ENCODE data around the gene ZBTB46.

DNA sequence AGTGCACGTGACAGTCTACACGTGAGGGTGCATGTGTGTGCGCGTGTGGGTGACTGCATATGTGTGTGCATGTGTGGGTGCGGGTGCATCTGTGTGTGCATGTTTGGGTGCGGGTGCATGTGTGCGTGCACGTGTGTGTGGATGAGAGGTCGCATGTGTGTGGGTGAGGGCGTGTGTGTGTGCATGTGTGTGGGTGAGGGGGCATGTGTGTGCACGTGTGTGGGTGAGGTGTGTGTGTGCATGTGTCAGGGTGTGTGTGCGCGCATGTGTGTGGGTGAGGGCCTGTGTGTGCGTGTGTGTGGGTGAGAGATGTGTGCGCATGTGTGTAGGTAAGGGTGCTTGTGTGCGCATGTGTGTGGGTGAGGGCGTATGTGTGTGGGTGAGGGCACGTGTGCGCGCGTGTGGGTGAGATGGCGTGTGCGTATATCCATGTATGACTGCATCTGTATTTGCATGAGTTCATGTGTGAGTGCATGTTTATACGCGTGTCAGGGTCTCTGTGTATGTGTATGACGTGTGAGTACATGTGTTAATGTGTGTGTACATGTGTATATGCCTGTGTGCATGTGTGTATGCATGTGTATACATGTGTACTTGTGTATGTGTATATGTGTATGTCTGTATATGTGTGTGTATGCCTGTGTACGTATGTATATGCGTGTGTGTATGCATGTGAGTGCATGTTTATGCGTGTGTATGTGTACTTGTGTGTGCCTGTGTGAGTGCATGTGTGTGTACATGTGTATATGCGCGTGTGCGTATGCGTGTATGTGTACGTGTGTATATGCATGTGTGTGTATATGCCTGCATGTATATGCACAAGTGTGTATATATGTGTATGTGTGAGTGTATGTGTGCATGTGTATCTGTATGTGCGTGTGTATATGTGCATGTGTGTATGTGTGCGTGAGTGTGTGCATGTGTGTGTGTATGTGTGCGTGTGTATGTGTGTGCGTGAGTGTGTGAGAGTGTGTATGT lies 98.7 kb downstream of the ZBTB46 start:
- TF ChIP-seq, protein P1, sequence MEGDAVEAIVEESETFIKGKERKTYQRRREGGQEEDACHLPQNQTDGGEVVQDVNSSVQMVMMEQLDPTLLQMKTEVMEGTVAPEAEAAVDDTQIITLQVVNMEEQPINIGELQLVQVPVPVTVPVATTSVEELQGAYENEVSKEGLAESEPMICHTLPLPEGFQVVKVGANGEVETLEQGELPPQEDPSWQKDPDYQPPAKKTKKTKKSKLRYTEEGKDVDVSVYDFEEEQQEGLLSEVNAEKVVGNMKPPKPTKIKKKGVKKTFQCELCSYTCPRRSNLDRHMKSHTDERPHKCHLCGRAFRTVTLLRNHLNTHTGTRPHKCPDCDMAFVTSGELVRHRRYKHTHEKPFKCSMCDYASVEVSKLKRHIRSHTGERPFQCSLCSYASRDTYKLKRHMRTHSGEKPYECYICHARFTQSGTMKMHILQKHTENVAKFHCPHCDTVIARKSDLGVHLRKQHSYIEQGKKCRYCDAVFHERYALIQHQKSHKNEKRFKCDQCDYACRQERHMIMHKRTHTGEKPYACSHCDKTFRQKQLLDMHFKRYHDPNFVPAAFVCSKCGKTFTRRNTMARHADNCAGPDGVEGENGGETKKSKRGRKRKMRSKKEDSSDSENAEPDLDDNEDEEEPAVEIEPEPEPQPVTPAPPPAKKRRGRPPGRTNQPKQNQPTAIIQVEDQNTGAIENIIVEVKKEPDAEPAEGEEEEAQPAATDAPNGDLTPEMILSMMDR (IDR thresholded peaks at IDR 0.05; ENCODE audit: insufficient read depth, low read length, poor library complexity, severe bottlenecking): no peak
- TF ChIP-seq EZH2phosphoT487 (conservative IDR thresholded peaks at IDR 0.05; ENCODE audit: low read length): no peak

Data from SU-DHL-6 (cell line).